GM19099 (cell line): ENCODE results near the gene FOXK1.

Experiments used
- POLR2A ChIP-seq: IDR thresholded peaks from 3 replicates; pipeline ENCODE4 v1.6.1; 2011; ENCODE audit warnings: low read depth; ENCODE audit not compliant: insufficient read length; ENCODE audit errors: extremely low read depth

FOXK1 gene

DNA sequence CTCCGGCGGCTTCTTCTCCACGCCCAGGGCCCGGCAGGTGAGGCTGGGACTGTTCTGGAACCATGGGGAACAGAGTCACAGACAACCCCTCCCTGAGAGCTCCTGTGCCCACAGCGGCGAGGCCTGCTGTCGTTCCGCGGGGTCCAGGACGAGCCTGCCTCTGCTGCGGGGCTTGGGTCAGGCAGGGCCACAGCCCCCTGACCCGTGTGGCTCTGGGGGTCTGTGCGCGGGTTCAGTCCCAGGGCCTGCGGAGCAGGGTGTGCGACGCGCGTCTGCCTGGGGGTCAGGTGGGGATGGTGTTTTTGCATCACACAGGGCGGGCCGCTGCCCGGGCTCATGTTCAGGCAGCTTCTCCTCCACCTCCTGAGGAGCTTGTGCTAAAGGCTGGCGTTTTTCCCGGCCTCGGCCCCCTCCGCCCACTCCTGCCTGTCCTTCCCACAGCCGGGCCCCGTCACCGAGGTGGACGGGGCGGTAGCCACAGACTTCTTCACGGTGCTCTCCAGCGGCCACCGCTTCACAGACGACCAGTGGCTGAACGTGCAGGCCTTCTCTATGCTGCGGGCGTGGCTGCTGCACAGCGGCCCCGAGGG is 101.8 kb downstream of the FOXK1 start:
- no peak for TF ChIP-seq POLR2A

DNA sequence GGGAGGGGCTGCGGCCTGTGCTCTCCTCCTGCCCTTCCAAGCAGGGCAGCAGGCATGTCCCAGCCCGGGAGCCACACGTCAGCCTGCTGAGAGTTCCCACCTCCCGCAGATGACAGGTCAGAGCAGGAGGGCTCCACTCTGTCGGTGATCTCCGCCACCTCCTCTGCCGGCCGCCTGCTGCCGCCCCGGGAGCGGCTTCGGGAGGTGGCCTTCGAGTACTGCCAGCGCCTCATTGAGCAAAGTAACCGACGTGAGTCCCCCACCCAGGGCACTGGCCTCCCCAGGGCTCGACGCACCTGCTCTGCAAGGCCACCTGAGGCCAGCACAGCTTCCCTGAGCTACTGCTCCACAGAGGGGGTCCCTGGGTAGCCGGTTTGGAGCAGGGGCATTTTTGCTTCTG is 102.7 kb downstream of the FOXK1 start:
- no peak for TF ChIP-seq POLR2A

DNA sequence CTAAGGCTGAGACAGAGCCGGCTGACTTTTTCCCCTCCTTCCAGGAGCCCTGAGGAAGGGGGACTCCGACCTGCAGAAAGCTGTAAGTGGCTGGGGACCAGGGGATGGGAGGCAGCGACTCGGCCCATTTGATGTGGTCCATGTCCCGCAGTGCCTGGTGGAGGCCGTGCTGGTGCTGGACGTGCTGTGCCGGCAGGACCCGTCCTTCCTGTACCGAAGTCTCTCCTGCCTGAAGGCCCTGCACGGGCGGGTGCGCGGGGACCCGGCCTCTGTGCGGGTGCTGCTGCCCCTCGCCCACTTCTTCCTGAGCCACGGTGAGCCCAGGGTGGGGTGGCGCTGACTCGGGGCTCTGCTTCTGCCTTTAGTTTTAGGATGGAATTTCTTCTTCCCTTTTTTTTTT is 103.3 kb downstream of the FOXK1 start:
- TF ChIP-seq POLR2A, result no peak

DNA sequence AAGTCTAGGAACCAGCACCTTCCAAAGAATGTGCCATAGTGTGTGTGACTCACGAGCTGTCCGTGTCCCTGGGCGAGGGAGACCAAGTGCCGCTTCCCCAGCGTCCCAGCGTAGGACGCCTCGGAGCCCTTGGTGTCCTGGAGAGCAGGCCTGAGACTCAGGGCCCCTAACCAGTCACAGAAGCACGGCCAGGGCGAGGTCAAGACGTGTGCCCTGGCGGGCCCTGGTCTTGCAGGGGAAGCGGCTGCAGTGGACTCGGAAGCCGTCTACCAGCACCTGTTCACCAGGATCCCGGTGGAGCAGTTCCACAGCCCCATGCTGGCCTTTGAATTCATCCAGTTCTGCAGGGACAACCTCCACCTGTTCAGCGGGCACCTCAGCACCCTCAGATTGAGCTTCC is 103.9 kb downstream of the FOXK1 start:
- TF ChIP-seq POLR2A, result no peak

DNA sequence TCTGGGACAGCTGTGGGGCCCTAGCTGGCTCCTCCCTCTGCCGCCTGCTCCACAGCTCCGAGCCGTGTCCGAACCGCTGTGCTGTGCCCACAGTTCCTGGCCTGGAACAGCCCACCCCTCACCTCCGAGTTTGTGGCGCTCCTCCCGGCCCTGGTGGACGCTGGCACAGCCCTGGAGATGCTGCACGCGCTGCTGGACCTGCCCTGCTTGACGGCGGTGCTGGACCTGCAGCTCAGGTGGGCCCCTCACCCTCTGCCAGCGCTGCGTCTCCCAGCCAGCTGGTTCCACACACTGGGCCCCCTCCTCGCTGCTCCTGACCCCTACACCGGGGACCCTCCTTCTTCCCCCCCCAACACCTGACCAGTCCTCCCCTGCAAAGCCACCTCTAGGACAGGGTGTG is 105.4 kb downstream of the FOXK1 start:
- TF ChIP-seq POLR2A, result no peak

DNA sequence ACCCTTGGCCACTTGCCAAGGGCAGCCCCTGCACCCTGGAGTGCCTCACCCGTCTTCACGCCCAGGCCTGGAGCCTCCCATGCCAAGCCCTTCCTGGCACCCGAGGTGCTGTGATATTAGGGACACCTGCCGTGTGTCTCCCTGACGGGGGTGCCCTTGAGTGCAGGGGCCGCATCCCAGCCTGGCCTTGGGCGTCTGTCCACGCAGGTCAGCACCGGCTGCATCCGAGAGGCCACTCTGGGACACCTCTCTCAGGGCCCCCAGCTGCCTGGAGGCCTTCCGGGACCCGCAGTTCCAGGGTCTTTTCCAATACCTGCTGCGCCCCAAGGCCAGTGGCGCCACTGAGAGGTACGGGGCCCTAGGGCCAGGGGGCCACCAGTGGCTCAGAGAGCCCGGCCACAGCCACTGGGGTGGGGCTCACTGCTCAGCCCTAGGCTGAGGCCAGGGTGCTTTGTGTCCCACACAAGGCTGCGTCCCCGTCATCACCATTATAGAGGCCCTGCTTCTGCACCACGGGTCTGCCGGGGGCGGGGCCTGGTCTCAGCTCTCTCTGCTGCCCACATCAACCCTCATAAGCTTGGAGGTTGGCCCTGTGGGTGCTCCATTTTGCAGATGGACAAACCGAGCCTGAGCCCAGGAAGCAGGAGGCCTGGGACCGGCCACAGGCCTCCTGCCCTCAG is 106.0 kb downstream of the FOXK1 start:
- TF ChIP-seq POLR2A, result no peak

DNA sequence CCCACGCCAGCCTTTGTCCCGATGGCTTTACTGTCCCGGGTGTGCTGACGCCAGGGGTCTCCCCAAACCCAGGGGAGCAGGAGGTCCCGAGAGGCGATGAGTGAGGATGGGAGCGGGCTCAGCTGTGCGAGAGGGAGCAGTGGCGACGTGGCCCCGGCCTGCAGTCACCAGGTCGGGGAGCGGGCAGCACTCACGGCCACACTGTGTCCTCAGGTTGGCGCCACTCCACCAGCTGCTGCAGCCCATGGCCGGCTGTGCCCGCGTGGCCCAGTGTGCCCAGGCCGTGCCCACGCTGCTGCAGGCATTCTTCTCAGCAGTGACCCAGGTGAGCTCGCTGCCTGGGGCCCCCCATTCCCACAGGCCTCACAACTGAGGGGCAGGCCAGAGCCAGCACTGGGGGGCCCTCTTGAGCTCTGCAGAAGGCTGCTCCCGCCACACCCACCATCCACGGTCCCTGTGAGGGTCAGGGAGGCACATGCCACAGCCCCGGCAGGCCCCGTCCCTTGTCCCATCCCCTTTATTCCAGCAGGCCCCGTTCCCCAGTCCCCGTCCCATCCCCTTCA is 106.6 kb downstream of the FOXK1 start:
- no peak for TF ChIP-seq POLR2A

DNA sequence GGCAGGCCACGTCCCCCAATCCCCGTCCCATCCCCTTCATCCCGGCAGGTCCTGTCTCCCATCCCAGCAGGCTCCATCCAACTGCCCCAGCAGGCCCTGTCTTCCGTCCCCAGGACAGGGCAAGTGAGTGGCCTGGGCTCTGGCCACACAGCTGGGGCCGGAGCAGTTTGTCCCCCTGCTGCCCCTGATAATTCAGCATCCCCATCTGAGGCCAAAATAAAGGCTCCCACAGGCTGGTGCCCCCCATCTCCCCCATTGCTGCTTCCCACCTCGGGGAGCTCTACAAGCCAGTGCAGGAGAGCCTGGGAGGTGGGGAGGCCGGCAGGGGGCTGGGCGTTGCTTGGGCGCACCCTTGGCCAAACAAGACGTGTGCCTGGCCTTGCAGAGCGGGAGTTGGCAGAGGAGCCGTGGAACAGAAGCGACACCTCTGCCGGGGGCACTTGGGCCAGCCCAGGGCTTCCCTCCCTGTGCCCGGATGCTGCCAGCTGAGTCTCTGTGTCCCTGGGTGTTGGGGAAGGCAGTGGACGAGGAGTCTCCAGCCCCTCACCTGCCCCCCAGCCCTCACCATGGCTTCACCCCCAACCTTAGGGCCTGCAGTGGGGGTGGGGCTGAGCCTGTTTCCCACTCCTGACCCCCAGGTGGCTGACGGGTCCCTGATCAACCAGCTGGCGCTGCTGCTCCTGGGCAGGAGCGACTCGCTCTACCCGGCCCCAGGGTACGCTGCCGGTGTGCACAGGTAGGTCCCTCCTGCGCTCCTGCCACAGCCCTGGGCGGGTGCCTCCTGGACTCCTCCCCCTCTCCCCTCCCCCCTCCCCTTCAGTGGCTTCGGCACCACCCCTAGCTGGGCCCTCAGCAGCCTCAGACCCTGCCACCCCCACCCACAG is 107.3 kb downstream of the FOXK1 start:
- no peak for TF ChIP-seq POLR2A

DNA sequence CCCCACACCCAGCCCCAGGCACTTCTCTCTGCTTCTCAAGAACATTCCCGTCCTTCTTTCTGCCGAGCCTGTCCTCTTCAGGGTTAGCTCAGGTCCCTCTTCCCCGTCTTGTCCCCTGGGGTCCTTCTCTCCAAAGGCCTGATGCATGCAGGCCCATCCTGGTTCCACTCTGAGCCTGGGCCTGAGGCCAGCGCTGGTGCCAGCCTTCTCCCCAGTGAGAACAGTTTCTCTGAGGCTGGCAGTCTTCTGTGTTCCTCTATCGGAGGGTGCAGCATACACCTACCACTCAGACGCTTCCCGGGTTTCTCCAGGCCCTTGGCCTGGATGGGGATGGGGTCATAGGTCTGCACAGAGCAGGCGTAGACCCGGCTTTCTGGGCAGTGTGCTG is 108.0 kb downstream of the FOXK1 start:
- no peak for TF ChIP-seq POLR2A

DNA sequence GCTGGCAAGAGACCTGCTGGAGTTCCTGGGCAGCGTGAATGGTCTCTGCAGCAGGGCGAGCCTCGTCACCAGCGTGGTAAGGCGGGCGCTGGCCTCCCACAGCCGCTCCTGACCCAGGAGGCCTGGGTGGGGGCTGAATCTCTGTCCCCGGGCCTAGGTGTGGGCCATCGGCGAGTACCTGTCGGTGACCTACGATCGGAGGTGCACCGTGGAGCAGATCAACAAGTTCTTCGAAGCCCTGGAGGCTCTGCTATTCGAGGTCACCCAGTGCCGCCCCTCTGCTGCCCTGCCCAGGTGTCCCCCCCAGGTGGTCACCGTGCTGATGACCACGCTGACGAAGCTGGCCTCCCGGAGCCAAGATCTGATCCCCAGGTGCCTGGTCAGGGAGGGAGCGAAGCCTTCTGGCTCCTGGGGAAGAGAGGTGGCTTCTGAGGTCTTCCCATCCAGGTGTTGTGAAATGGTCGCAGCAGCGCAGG is 108.5 kb downstream of the FOXK1 start:
- TF ChIP-seq POLR2A, result no peak

DNA sequence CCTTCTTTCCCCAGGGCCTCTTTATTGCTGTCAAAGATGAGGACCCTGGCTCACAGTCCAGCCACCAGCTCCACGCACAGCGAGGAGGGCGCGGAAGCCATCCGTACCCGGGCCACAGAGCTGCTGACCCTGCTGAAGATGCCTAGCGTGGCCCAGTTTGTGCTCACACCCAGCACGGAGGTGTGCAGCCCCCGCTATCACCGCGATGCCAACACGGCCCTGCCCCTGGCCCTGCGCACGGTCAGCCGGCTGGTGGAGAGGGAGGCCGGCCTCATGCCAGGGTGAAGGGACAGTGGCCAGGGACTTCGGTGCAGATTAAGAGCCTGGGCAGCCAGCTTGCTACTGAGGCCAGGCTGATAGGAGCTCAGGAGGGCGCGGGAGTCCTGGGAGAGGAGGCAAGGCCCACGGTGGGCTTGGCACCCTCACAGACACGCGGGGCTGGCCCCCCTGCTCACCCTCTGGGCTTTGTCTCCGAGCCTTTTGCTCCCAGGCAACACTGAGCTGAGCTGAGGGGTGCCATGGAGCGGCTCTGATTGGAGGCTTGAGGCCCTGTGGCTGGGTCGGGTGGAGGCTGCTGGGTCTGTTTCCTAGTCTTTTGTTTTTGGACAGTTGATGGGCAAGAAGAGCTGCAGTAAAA is 109.1 kb downstream of the FOXK1 start:
- no peak for TF ChIP-seq POLR2A

DNA sequence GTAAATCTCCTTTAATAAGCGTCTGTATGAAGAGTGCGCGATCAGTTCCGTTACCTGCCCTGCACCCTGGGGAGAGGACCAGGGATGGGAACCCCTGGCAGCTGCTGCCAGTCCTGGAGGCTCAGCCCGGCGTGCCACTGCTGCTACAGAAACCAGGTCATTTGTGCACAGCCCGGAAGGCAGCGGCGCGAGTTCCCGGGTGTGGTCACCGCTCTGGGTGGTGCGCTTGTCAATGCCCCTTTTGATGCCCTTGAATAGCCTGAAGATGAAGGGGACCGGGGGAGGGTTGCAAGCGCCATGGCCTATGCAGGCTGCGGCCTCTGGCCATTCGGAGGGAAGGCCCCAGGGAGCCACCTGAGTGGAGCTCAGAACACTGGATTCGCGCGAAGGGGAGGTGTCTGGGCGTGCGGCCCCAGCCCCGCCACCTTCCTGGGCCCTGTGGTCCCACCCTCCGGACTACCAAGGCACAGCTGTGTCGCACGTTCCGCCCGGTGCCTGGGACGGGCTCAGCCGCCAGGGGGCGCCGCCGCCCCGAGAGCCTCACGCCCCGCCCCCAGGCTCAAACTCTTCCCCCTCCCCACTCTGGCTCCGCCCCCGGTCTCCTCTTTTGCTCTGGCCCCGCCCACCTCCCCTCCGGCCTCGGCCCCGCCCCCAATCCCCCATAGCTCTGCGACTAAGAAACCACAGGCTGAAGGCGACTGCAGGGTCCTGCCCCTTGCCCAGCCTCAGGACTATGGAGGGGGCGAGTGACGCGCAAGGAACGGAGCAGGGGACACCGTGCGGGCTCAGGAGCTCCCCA is 109.8 kb downstream of the FOXK1 start:
- no peak for TF ChIP-seq POLR2A

DNA sequence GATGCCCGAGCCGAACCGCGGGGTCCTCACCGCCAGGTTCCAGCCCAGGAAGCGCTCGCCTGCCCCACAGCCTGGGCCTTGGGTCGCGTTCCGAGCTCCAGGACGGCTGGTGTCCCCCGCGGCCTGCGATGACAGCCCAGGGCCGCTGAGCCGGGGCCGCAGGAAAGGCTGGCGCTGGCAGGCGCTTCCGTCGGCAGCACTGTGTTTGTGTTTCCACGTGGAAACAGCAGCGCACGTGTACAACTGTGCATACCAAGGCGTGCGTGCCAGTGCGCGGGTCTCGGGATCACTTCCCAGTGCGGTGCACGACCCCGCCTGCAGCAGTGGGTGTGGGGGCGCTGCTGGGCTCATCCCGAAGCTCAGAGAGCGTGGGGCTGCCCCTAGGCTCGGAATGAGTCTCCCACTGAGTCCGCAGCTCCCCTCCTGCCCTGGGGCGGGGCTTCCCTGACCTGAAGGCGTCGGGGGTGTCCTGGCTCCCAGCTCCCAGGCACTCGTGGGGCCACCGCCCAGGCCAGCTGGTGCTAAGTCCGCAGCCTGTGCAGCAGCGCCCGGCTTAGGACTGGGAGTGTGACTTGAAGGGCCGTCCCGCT is 110.5 kb downstream of the FOXK1 start:
- TF ChIP-seq POLR2A, result no peak
